Endothelial cell (in vitro differentiated cells): Measurements from ENCODE around the gene ADGRG3. TPM values are rescaled to one million over a fixed set of nuclear protein-coding genes. Genes with fewer than 3 reads are reported as not detected.

Experiments
- DNase-seq: peaks from one replicate; pipeline ENCODE4 v3.0.0; 2021; ENCODE audit warnings: low spot score
- H3K27ac Mint-ChIP-seq: one replicate; pipeline ENCODE4 v1.8.0; 2021; ENCODE audit warnings: mixed read lengths, inconsistent platforms; ENCODE audit not compliant: unreplicated experiment
- H3K27me3 Mint-ChIP-seq: one replicate; pipeline ENCODE4 v1.8.0; 2021; ENCODE audit warnings: mild to moderate bottlenecking, moderate library complexity, mixed read lengths, inconsistent platforms; ENCODE audit not compliant: unreplicated experiment
- H3K36me3 Mint-ChIP-seq: one replicate; pipeline ENCODE4 v1.8.0; 2021; ENCODE audit warnings: mild to moderate bottlenecking, low read depth, mixed read lengths, inconsistent platforms; ENCODE audit not compliant: unreplicated experiment
- H3K4me1 Mint-ChIP-seq: one replicate; pipeline ENCODE4 v1.8.0; 2021; ENCODE audit warnings: mild to moderate bottlenecking, mixed read lengths, inconsistent platforms; ENCODE audit not compliant: unreplicated experiment
- H3K4me3 Mint-ChIP-seq: one replicate; pipeline ENCODE4 v1.8.0; 2021; ENCODE audit warnings: mild to moderate bottlenecking, mixed read lengths, inconsistent platforms; ENCODE audit not compliant: unreplicated experiment
- H3K9me3 Mint-ChIP-seq: one replicate; pipeline ENCODE4 v1.8.0; 2021; ENCODE audit warnings: mixed read lengths, inconsistent platforms; ENCODE audit not compliant: unreplicated experiment
- CTCF ChIP-seq: fragments of 200-600 bp; sonication (generic); IDR thresholded peaks from one replicate; pipeline ENCODE4 v1.5.0; 2021; ENCODE audit warnings: antibody characterized with exemption; ENCODE audit not compliant: unreplicated experiment
- total RNA-seq: library from RNA; stranded (reverse); fragmentation: NEBNext Ultra II Directional; extraction: Animal tissue kit (Norgen Biotek cat#: 25700); gene quantifications from one replicate; pipeline ENCODE4 v1.2.1, GENCODE V29; 2021; ENCODE audit not compliant: unreplicated experiment

The ADGRG3 gene
- total RNA-seq, 1 donor from 2014 or later, result 0.31 TPM

GRCh38 chr16:57697896-57698537, 29.9 kb downstream of the ADGRG3 start:
- Mint-ChIP-seq H3K36me3 (no peaks in the 10 kb centered on the region), H3K9me3 (no peaks in the 10 kb centered on the region), H3K4me3 (no peak overlapping the region), H3K4me1 (peaks cover 14% of the 10 kb centered on the region), H3K27ac (no peak overlapping the region), H3K27me3 (peaks cover 5% of the 10 kb centered on the region)
- no peak for TF ChIP-seq CTCF
- no peak for DNase-seq

- DNase-seq, result no peak
- Mint-ChIP-seq H3K36me3 (no peaks in the 10 kb centered on the region), H3K27ac (no peak overlapping the region), H3K4me3 (no peak overlapping the region), H3K27me3 (peaks cover 5% of the 10 kb centered on the region), H3K9me3 (no peaks in the 10 kb centered on the region), H3K4me1 (peaks cover 14% of the 10 kb centered on the region)
- no peak for TF ChIP-seq CTCF
Observed at GRCh38 chr16:57698812-57699405, 30.8 kb downstream of the ADGRG3 start.

DNA sequence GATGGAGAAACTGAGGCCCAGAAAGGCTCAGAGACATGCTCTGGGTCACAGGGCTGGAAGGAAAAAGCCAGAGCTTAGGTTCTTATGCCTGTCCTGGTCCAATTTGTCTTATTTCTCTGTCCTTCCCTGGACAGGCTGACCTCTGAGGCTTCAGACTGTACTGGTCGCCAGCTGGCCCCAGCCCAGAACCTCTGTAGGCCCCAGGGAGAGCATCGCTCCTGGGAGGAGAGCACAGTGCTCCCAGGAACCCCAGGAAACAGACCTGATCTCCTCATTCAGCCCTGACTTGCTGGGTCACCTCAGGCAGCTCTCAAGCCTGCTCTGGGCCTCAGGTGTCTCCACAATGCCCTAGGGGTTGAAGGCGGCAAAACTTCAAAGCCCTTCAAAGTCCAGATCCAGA, 31.4 kb downstream of the ADGRG3 start:
- no peak overlapping the region for H3K4me3 Mint-ChIP-seq

DNA sequence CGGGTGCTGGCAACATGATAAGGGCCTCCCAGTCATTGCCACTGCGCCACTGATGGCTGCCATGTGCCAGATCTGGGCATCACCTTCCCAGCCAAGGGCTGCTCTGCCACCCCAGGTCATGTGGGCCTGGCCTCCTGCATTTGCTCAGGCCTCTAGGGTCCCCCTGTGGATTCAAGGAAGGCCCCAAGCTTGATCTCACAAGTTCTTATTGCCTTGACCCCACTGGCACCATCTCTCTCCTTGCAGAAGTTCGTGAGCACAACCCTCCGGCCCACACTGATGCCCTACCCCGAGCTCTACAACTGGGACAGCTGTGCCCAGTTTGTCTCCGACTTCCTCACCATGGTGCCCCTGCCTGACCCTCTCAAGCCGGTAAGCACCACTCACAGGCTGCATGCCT, 31.8 kb downstream of the ADGRG3 start:
- no peak for TF ChIP-seq CTCF
- no peak for DNase-seq
- peaks cover 14% of the 10 kb centered on the region for H3K4me1 Mint-ChIP-seq
- H3K27ac Mint-ChIP-seq, result peak overlapping the region; percentile 31
- peak overlapping the region; percentile 54 for H3K4me3 Mint-ChIP-seq
- no peaks in the 10 kb centered on the region for H3K36me3 Mint-ChIP-seq
- peaks cover 5% of the 10 kb centered on the region for H3K27me3 Mint-ChIP-seq
- no peaks in the 10 kb centered on the region for H3K9me3 Mint-ChIP-seq

More for the DNA sequence above, 31.4 kb downstream of the ADGRG3 start:
- TF ChIP-seq CTCF, result no peak
- Mint-ChIP-seq H3K9me3 (no peaks in the 10 kb centered on the region), H3K36me3 (no peaks in the 10 kb centered on the region), H3K27ac (no peak overlapping the region), H3K27me3 (peaks cover 5% of the 10 kb centered on the region), H3K4me1 (peaks cover 14% of the 10 kb centered on the region)
- no peak for DNase-seq
